T-helper 22 cell (primary cell): Measurements from ENCODE around the gene MARS1.
"Not testable (repeated sequence)": the region's sequence is repeated elsewhere in the genome, so short reads cannot be mapped to it uniquely, and the experiment has no call there.

Experiments used
- DNase-seq: peaks from one replicate; pipeline ENCODE4 v3.0.0-alpha.2; 2020; ENCODE audit warnings: low read depth

MARS1 gene

DNA sequence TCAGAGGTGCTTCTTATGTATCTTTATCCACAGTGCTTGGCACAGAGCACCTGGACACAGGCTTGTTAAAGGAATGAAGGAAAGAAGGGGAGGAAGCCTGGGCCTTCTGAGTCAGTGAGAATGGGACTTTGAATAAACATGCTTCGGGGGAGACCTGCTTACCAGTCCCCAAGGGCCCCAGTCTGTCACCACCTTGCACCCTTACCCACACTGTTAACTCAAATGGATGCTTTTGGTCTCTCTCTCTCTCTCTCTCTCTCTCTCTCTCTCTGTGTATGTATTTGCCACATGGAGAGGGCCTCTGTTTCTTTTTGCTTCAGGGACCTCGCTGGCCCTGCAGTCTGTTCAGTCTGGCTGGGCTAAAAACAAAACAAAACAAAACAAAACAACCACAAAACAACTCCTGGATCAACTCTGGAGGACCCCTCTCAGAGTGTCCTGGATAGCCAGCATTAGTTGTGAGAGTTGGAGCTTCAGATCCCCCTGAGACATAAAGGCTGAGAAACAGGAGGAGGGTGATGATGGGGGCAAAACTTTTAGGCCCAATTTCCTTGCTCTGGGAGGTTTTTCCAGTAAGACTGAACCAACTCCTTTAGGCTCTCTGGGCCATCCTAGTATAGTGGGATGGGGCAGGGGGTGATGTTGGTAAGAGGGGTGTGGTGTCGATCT is 63.9 kb downstream of the MARS1 start:
- no peak for DNase-seq

DNA sequence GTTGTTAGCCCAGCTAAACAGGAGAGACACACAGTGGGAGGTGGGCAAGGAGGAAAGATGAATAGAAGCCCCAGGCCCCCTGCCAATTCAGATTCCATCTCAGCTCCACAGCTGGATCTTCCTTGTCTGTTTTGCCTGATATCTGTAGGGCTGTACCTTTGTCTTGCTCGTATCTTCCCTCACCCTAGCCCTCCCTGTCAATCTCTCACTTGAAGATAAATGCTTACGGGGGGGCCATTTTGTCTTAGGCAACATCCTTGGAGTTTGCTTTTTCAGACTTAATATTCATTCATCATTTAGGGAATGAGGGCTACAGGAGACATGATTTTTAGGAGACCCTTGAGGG is 64.4 kb downstream of the MARS1 start:
- no peak for DNase-seq

DNA sequence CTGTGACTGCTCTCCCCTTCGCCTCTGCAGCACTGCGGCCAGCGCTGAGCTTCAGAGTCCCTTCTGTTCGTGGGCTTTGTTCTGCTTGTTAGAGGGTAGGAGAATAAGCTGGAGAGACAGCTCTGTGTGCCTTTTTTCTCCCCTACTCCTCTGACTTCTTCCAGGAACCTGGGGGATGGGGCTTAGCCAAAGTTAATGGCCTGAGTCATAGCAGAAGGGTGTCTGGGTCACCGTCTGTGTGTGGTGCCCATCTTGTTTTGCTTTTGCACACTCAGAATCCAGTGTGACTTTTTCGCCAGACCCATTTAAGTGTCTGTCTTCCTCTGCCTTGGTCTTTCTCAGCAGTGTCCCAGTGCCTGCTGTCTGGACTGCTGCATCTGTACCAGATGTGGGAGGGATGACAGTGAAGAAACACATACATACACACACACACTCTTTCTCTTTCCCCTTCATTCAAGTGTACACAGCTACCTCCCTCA is 65.0 kb downstream of the MARS1 start:
- no peak for DNase-seq

DNA sequence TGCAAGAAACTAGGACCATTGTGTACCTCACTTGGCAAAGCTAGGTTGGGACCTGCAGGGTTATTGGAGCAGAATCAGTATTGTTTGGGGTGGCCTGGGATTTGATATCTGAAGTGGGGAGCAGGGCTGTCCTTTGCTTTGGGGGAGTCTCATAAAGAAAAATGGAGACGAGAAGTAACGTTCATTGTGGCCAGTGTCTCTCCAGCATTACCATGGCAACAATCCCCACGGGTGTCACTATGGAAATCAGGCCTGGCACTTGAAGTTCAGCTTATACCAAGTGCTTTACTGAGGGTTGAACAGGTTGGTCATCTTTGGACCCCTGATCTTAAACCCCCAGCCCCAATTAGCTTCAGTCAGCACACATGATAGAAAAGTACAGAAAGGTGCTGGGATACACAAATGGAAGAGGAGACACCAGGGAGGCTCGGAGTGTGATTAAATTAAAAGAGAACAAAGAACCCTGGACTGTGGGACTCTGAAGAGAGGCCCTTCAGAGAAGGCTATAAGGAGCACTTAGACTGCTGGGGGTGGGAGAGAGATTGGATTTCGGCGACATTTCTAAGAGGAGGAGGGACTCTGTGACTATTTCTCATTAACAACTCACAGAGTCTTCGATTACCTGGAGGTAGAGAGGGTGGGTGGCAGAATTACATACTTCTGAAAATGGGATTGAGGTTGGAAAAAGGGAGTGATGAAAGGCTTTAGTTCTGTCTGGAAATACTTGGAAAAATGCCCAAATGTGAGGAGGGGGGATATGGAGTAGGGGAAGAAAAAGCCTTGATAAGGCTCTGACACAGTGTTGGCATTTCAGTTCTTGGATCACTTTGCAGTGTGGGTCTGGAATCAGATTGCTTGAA is 65.7 kb downstream of the MARS1 start:
- no peak for DNase-seq

- no peak for DNase-seq
Measured at GRCh38 chr12:57554453-57554852, 66.6 kb downstream of the MARS1 start.

GRCh38 chr12:57554897-57555296 is 67.0 kb downstream of the MARS1 start:
- DNase-seq = no peak

- DNase-seq = no peak
Measured at GRCh38 chr12:57558864-57559263, 71.0 kb downstream of the MARS1 start.

DNA sequence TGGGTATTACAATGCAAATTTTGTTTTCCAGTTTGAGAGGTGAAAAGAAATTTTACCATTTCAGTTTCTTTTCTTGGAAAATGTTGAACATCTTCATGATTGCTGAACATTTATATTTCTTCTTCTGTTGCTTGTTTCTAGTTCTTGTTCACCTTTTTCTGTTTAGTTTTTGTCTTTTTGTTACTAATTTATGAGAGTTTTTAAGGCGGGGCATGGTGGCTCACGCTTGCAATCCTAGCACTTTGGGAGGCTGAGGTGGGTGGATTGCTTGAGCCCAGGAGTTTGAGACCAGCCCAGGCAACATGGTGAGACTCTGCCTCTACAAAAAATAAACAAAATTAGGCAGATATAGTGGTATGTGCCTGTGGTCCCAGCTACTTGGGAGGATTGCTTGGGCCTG is 72.6 kb downstream of the MARS1 start:
- DNase-seq = no peak

- not testable (repeated sequence) for DNase-seq
Measured at GRCh38 chr12:57561117-57561516, 73.2 kb downstream of the MARS1 start.

DNA sequence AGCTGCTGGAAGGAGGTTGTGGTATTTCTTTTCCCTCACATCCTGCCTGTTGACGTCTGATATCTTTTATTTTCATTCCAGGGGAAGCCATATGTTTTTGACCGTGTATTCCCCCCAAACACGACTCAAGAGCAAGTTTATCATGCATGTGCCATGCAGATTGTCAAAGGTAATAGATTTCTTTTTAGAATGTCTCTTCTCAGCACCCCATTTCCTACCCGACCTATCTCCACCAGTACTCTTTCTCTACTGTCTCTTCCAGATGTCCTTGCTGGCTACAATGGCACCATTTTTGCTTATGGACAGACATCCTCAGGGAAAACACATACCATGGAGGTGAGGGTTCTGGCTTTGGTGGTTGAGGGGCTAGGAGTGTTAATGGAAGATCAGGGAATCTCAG is 75.5 kb downstream of the MARS1 start:
- DNase-seq = no peak

GRCh38 chr12:57564178-57564740 is 76.4 kb downstream of the MARS1 start:
- no peak for DNase-seq
